Measurements from ENCODE around the gene SCN1A.
"Not testable (repeated sequence)": the region's sequence is repeated elsewhere in the genome, so short reads cannot be mapped to it uniquely, and the experiment has no call there.

Gene SCN1A

GRCh38 chr2:166133653-166134052 lies 5.8 kb upstream of the SCN1A start:
- DNase-seq (ENCODE audit: low read depth in 1 of 2, low spot score in 1 of 2), result no peak
- in situ Hi-C loops (cut with HindIII; ENCODE audit: low pct_unique_long_range_greater_than_20kb, low sequenced_read_pairs), result no loop called here
- TF ChIP-seq JUND (IDR thresholded peaks at IDR 0.05; ENCODE audit: low read depth), result no peak

- no peak for TF ChIP-seq JUND (IDR thresholded peaks at IDR 0.05; ENCODE audit: low read depth)
- in situ Hi-C loops (cut with HindIII; ENCODE audit: low pct_unique_long_range_greater_than_20kb, low sequenced_read_pairs), result no loop called here
- DNase-seq (ENCODE audit: low read depth in 1 of 2, low spot score in 1 of 2), result no peak
These were observed 311 bp upstream of the SCN1A start for GRCh38 chr2:166128156-166128505.

- in situ Hi-C loops (cut with HindIII; ENCODE audit: low pct_unique_long_range_greater_than_20kb, low sequenced_read_pairs), result no loop called here
- TF ChIP-seq JUND (IDR thresholded peaks at IDR 0.05; ENCODE audit: low read depth), result no peak
- DNase-seq (ENCODE audit: low read depth in 1 of 2, low spot score in 1 of 2), result no peak
These were observed 1.7 kb downstream of the SCN1A start for GRCh38 chr2:166126007-166126639.

- in situ Hi-C loops (cut with HindIII; ENCODE audit: low pct_unique_long_range_greater_than_20kb, low sequenced_read_pairs), result no loop called here
- TF ChIP-seq JUND (IDR thresholded peaks at IDR 0.05; ENCODE audit: low read depth), result no peak
- no peak for DNase-seq (ENCODE audit: low read depth in 1 of 2, low spot score in 1 of 2)
These were observed 2.3 kb downstream of the SCN1A start for GRCh38 chr2:166125557-166125956.

GRCh38 chr2:166118180-166118579 lies 9.6 kb downstream of the SCN1A start:
- TF ChIP-seq JUND (IDR thresholded peaks at IDR 0.05; ENCODE audit: low read depth), result no peak
- in situ Hi-C loops (cut with HindIII; ENCODE audit: low pct_unique_long_range_greater_than_20kb, low sequenced_read_pairs), result no loop called here
- DNase-seq (ENCODE audit: low read depth in 1 of 2, low spot score in 1 of 2), result no peak

GRCh38 chr2:166117491-166117890 lies 10.3 kb downstream of the SCN1A start:
- in situ Hi-C loops (cut with HindIII; ENCODE audit: low pct_unique_long_range_greater_than_20kb, low sequenced_read_pairs), result no loop called here
- no peak for DNase-seq (ENCODE audit: low read depth in 1 of 2, low spot score in 1 of 2)
- no peak for TF ChIP-seq JUND (IDR thresholded peaks at IDR 0.05; ENCODE audit: low read depth)

GRCh38 chr2:166115589-166115988 lies 12.2 kb downstream of the SCN1A start:
- no peak for TF ChIP-seq JUND (IDR thresholded peaks at IDR 0.05; ENCODE audit: low read depth)
- DNase-seq (ENCODE audit: low read depth in 1 of 2, low spot score in 1 of 2), result no peak
- in situ Hi-C loops (cut with HindIII; ENCODE audit: low pct_unique_long_range_greater_than_20kb, low sequenced_read_pairs), result no loop called here

GRCh38 chr2:166112193-166112605 lies 15.6 kb downstream of the SCN1A start:
- no peak for DNase-seq (ENCODE audit: low read depth in 1 of 2, low spot score in 1 of 2)
- in situ Hi-C loops (cut with HindIII; ENCODE audit: low pct_unique_long_range_greater_than_20kb, low sequenced_read_pairs), result no loop called here
- TF ChIP-seq JUND (IDR thresholded peaks at IDR 0.05; ENCODE audit: low read depth), result no peak

- DNase-seq (ENCODE audit: low read depth in 1 of 2, low spot score in 1 of 2), result peak in 1 of 2 experiments; percentile 7
- no peak for TF ChIP-seq JUND (IDR thresholded peaks at IDR 0.05; ENCODE audit: low read depth)
- in situ Hi-C loops (cut with HindIII; ENCODE audit: low pct_unique_long_range_greater_than_20kb, low sequenced_read_pairs), result no loop called here
These were observed 21.3 kb downstream of the SCN1A start for GRCh38 chr2:166106431-166107015.

GRCh38 chr2:166104773-166105172 lies 23.0 kb downstream of the SCN1A start:
- in situ Hi-C loops (cut with HindIII; ENCODE audit: low pct_unique_long_range_greater_than_20kb, low sequenced_read_pairs), result no loop called here
- DNase-seq (ENCODE audit: low read depth in 1 of 2, low spot score in 1 of 2), result no peak
- no peak for TF ChIP-seq JUND (IDR thresholded peaks at IDR 0.05; ENCODE audit: low read depth)

- in situ Hi-C loops (cut with HindIII; ENCODE audit: low pct_unique_long_range_greater_than_20kb, low sequenced_read_pairs), result no loop called here
These were observed 23.7 kb downstream of the SCN1A start for GRCh38 chr2:166104084-166104483.

GRCh38 chr2:166103277-166103676 lies 24.5 kb downstream of the SCN1A start:
- DNase-seq (ENCODE audit: low read depth in 1 of 2, low spot score in 1 of 2); in situ Hi-C loops (cut with HindIII; ENCODE audit: low pct_unique_long_range_greater_than_20kb, low sequenced_read_pairs): not testable (repeated sequence)

More at GRCh38 chr2:166104084-166104483, 23.7 kb downstream of the SCN1A start:
- TF ChIP-seq JUND (IDR thresholded peaks at IDR 0.05; ENCODE audit: low read depth), result no peak
- DNase-seq (ENCODE audit: low read depth in 1 of 2, low spot score in 1 of 2), result no peak

- no peak for DNase-seq (ENCODE audit: low read depth in 1 of 2, low spot score in 1 of 2)
- in situ Hi-C loops (cut with HindIII; ENCODE audit: low pct_unique_long_range_greater_than_20kb, low sequenced_read_pairs), result no loop called here
- no peak for TF ChIP-seq JUND (IDR thresholded peaks at IDR 0.05; ENCODE audit: low read depth)
These were observed 33.5 kb downstream of the SCN1A start for GRCh38 chr2:166094325-166094724.

GRCh38 chr2:166092889-166093288 lies 34.9 kb downstream of the SCN1A start:
- TF ChIP-seq JUND (IDR thresholded peaks at IDR 0.05; ENCODE audit: low read depth), result no peak
- in situ Hi-C loops (cut with HindIII; ENCODE audit: low pct_unique_long_range_greater_than_20kb, low sequenced_read_pairs), result no loop called here
- DNase-seq (ENCODE audit: low read depth in 1 of 2, low spot score in 1 of 2), result no peak
